HCT116 (cell line): Measurements from ENCODE around the gene MARCKS. TPM values are rescaled to one million over a fixed set of nuclear protein-coding genes. Genes with fewer than 3 reads are reported as not detected.

Experiments
- ATAC-seq: fragments of 200-7000 bp; cut with Tn5 transposase; 2 replicates; pipeline ENCODE4 v1.9.1; 2020; ENCODE audit warnings: mild to moderate bottlenecking, moderate library complexity
- BruUV-seq: library from RNA; stranded (reverse); fragments of 400-500 nt; replicated peaks from 2 replicates; lab custom pipeline; 2021; lab: Mats Ljungman, UMichigan
- CTCF ChIA-PET: fragments of 300-600 bp; sonication (Branson Sonifier 250); formaldehyde crosslinking; loops from one replicate; lab custom pipeline; 2021; ENCODE audit warnings: antibody characterized with exemption; lab: Charles Lee
- POLR2A ChIA-PET: fragments of 300-600, 350-600 bp; sonication (Branson Sonifier 250); formaldehyde crosslinking; loops from one replicate; lab custom pipeline; 2021; ENCODE audit warnings: antibody characterized with exemption; lab: Charles Lee
- RAD21 ChIA-PET, 2 experiments: fragments of 300-600 bp; sonication (Branson Sonifier 250); formaldehyde crosslinking; loops; one replicate each; lab custom pipeline; 2023; ENCODE audit warnings: low total read pairs in 2 of 2; ENCODE audit not compliant: uncharacterized antibody in 2 of 2, unreplicated experiment in 2 of 2, low non-redundant PET in 1 of 2; lab: Charles Lee
- DNase-seq: peaks from one replicate; pipeline ENCODE4 v3.0.0-alpha.2; 2010; ENCODE audit warnings: low read depth, low spot score
- H2AFZ ChIP-seq: fragments of 200-600 bp; shearing (Covaris generic), sonication (generic); 2 replicates; pipeline ENCODE4 v1.6.1; 2017; ENCODE audit warnings: low read depth, mixed run types, mixed read lengths, antibody characterized with exemption, low read length; ENCODE audit not compliant: poor library complexity, severe bottlenecking
- H3K27ac ChIP-seq: 2 replicates; pipeline ENCODE4 v1.5.1; 2012; ENCODE audit warnings: low read depth, low read length
- H3K27me3 ChIP-seq: fragments of 200-600 bp; sonication (generic); 2 replicates; pipeline ENCODE4 v1.6.1; 2016; ENCODE audit warnings: mixed run types, low read length, mixed read lengths; ENCODE audit not compliant: insufficient read depth
- H3K36me3 ChIP-seq, 2 experiments: fragments of 200-500 bp in 1 of 2; fragments of 200-600 bp in 1 of 2; sonication (Bioruptor generic) in 1 of 2; sonication (generic) in 1 of 2; 2 replicates each; pipeline versions ENCODE4 v1.5.1 to v1.6.1; 2014 to 2016; ENCODE audit warnings: low read length in 2 of 2, inconsistent platforms in 1 of 2, mixed read lengths in 1 of 2, mixed run types in 1 of 2; ENCODE audit not compliant: insufficient read depth in 2 of 2, control insufficient read depth in 1 of 2
- H3K4me1 ChIP-seq, 2 experiments: fragments of 200-600 bp in 1 of 2; sonication (generic) in 1 of 2; 2 replicates each; pipeline versions ENCODE4 v1.5.1 to v1.6.1; 2012 to 2017; ENCODE audit warnings: low read length in 2 of 2, inconsistent platforms in 1 of 2, mild to moderate bottlenecking in 1 of 2, mixed read lengths in 1 of 2, mixed run types in 1 of 2, moderate library complexity in 1 of 2; ENCODE audit not compliant: insufficient read depth in 2 of 2, control insufficient read depth in 1 of 2
- H3K4me2 ChIP-seq: fragments of 200-600 bp; sonication (generic); 2 replicates; pipeline ENCODE4 v1.6.1; 2017; ENCODE audit warnings: mixed run types, low read length, mixed read lengths
- H3K4me3 ChIP-seq, 2 experiments: fragments of 200-600 bp in 1 of 2; sonication (generic) in 1 of 2; replicated peaks in 1 of 2; 2 replicates each; pipeline ENCODE4 v1.5.1; 2011 to 2016; ENCODE audit warnings: low read length in 2 of 2, control low read depth in 1 of 2, low read depth in 1 of 2, mild to moderate bottlenecking in 1 of 2, mixed read lengths in 1 of 2, mixed run types in 1 of 2
- H3K79me2 ChIP-seq: fragments of 200-600 bp; sonication (generic); 2 replicates; pipeline ENCODE4 v1.6.1; 2017; ENCODE audit warnings: mild to moderate bottlenecking, mixed run types, low read length, moderate library complexity, mixed read lengths; ENCODE audit not compliant: insufficient read depth
- H3K9ac ChIP-seq: fragments of 200-600 bp; sonication (generic); 2 replicates; pipeline ENCODE4 v1.6.1; 2016; ENCODE audit warnings: low read length, mixed read lengths
- H3K9me2 ChIP-seq: fragments of 200-600 bp; sonication (generic), shearing (Covaris generic); 2 replicates; pipeline ENCODE4 v1.6.1; 2017; ENCODE audit warnings: mixed run types, mild to moderate bottlenecking, moderate library complexity; ENCODE audit not compliant: insufficient read depth
- H3K9me3 ChIP-seq, 2 experiments: fragments of 200-500 bp in 1 of 2; fragments of 200-600 bp in 1 of 2; sonication (Bioruptor generic) in 1 of 2; sonication (generic) in 1 of 2; 2 replicates each; pipeline ENCODE4 v1.6.1; 2014 to 2017; ENCODE audit warnings: low read length in 2 of 2, mixed read lengths in 2 of 2, inconsistent platforms in 1 of 2, low read depth in 1 of 2, mild to moderate bottlenecking in 1 of 2, mixed run types in 1 of 2, moderate library complexity in 1 of 2; ENCODE audit not compliant: control insufficient read depth in 1 of 2, insufficient read depth in 1 of 2
- H4K20me1 ChIP-seq: fragments of 200-600 bp; sonication (generic), shearing (Covaris generic); 2 replicates; pipeline ENCODE4 v1.6.1; 2017; ENCODE audit warnings: mixed run types, mild to moderate bottlenecking, moderate library complexity; ENCODE audit not compliant: insufficient read depth
- EGR1 ChIP-seq: IDR thresholded peaks from 2 replicates; pipeline ENCODE4 v1.6.1; 2012; ENCODE audit warnings: low read depth
- ELF1 ChIP-seq: IDR thresholded peaks from 2 replicates; pipeline ENCODE4 v1.6.1; 2012; ENCODE audit warnings: low read depth, borderline replicate concordance
- JUND ChIP-seq: IDR thresholded peaks from 2 replicates; pipeline ENCODE4 v1.6.1; 2012
- POLR2A ChIP-seq: IDR thresholded peaks from 2 replicates; pipeline ENCODE4 v1.7.0; 2011; ENCODE audit warnings: borderline replicate concordance; ENCODE audit not compliant: insufficient read depth, insufficient read length; ENCODE audit errors: extremely low read depth
- RAD21 ChIP-seq: IDR thresholded peaks from 2 replicates; pipeline ENCODE4 v1.6.1; 2012; ENCODE audit warnings: low read depth, mild to moderate bottlenecking
- SIN3A ChIP-seq: IDR thresholded peaks from 2 replicates; pipeline ENCODE4 v1.6.1; 2012; ENCODE audit warnings: low read depth
- SRF ChIP-seq: IDR thresholded peaks from 2 replicates; pipeline ENCODE4 v1.6.1; 2012; ENCODE audit warnings: low read depth
- TCF7L2 ChIP-seq: IDR thresholded peaks from 2 replicates; pipeline ENCODE4 v1.7.0; 2011; ENCODE audit warnings: borderline replicate concordance, inconsistent platforms; ENCODE audit not compliant: insufficient read depth, insufficient read length; ENCODE audit errors: extremely low read depth
- ZFX ChIP-seq: fragments of 450-650 bp; IDR thresholded peaks from 2 replicates; pipeline ENCODE4 v1.6.1; 2017
- intact Hi-C: fragments of 100-400 bp; cut with micrococcal nuclease; formaldehyde crosslinking; loops from 2 replicates; pipeline ENCODE4 v1.10.0; 2022
- total RNA-seq: library from RNA; stranded (reverse); gene quantifications from one replicate; pipeline ENCODE4 v1.2.1, GENCODE V29; 2021; ENCODE audit not compliant: unreplicated experiment
- TF ChIP-seq, protein P1 (sequence below): IDR thresholded peaks from 2 replicates; pipeline ENCODE4 v1.6.1; 2011; ENCODE audit warnings: mild to moderate bottlenecking, low read length, moderate library complexity; ENCODE audit not compliant: insufficient replicate concordance; ENCODE audit errors: extremely low read depth
- TF ChIP-seq, protein P2 (sequence below): IDR thresholded peaks from 2 replicates; pipeline ENCODE4 v1.6.1; 2012
- TF ChIP-seq, protein P3 (sequence below): IDR thresholded peaks from 2 replicates; pipeline ENCODE4 v1.6.1; 2012; ENCODE audit warnings: low read depth

Gene MARCKS
- total RNA-seq, 1 experiment from 2014 or later: 25.7 TPM

DNA sequence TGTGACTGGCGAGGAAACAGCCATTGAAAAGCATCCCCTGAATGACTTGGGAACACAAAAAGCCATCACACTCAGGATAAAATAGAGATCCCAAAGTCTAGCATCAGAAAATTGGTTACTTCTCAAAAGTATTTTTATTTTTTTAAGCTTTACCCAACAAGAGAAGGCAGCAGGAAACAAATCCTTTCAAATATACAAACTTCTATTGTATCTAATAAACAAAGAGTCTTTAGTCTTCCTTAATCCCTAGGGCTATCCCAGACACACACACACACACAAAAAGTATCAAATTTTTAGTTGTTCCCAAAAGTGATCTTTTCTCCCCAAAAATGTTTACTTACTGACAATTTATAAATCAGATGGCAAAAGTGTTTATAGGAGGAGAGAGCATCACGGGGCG, 33.2 kb upstream of the MARCKS start:
- RAD21 ChIA-PET: no interaction called here
- intact Hi-C loops: no loop called here
- BruUV-seq: no TSS peak

More for the DNA sequence above, 33.2 kb upstream of the MARCKS start:
- Histone ChIP-seq H4K20me1 (no peaks in the 10 kb centered on the region), H3K36me3 (no peaks in the 10 kb centered on the region), H3K27me3 (no peaks in the 10 kb centered on the region), H3K79me2 (no peaks in the 10 kb centered on the region), H3K9ac (no peak overlapping the region), H3K4me1 (no peaks in the 10 kb centered on the region), H3K27ac (no peak overlapping the region), H3K9me3 (no peaks in the 10 kb centered on the region), H3K4me3 (no peak overlapping the region), H2AFZ (no peak overlapping the region)
- no peak for DNase-seq
- TF ChIP-seq, protein P1, sequence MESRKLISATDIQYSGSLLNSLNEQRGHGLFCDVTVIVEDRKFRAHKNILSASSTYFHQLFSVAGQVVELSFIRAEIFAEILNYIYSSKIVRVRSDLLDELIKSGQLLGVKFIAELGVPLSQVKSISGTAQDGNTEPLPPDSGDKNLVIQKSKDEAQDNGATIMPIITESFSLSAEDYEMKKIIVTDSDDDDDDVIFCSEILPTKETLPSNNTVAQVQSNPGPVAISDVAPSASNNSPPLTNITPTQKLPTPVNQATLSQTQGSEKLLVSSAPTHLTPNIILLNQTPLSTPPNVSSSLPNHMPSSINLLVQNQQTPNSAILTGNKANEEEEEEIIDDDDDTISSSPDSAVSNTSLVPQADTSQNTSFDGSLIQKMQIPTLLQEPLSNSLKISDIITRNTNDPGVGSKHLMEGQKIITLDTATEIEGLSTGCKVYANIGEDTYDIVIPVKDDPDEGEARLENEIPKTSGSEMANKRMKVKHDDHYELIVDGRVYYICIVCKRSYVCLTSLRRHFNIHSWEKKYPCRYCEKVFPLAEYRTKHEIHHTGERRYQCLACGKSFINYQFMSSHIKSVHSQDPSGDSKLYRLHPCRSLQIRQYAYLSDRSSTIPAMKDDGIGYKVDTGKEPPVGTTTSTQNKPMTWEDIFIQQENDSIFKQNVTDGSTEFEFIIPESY: no peak
- no peak for TF ChIP-seq POLR2A
- TF ChIP-seq EGR1: no peak
- TF ChIP-seq, protein P2, sequence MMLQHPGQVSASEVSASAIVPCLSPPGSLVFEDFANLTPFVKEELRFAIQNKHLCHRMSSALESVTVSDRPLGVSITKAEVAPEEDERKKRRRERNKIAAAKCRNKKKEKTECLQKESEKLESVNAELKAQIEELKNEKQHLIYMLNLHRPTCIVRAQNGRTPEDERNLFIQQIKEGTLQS: no peak
- TF ChIP-seq SRF: no peak
- TF ChIP-seq TCF7L2: no peak
- TF ChIP-seq, protein P3, sequence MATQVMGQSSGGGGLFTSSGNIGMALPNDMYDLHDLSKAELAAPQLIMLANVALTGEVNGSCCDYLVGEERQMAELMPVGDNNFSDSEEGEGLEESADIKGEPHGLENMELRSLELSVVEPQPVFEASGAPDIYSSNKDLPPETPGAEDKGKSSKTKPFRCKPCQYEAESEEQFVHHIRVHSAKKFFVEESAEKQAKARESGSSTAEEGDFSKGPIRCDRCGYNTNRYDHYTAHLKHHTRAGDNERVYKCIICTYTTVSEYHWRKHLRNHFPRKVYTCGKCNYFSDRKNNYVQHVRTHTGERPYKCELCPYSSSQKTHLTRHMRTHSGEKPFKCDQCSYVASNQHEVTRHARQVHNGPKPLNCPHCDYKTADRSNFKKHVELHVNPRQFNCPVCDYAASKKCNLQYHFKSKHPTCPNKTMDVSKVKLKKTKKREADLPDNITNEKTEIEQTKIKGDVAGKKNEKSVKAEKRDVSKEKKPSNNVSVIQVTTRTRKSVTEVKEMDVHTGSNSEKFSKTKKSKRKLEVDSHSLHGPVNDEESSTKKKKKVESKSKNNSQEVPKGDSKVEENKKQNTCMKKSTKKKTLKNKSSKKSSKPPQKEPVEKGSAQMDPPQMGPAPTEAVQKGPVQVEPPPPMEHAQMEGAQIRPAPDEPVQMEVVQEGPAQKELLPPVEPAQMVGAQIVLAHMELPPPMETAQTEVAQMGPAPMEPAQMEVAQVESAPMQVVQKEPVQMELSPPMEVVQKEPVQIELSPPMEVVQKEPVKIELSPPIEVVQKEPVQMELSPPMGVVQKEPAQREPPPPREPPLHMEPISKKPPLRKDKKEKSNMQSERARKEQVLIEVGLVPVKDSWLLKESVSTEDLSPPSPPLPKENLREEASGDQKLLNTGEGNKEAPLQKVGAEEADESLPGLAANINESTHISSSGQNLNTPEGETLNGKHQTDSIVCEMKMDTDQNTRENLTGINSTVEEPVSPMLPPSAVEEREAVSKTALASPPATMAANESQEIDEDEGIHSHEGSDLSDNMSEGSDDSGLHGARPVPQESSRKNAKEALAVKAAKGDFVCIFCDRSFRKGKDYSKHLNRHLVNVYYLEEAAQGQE: no peak
- TF ChIP-seq RAD21: no peak
- TF ChIP-seq ELF1: no peak
- TF ChIP-seq JUND: no peak
- no peak for TF ChIP-seq SIN3A
- TF ChIP-seq ZFX: no peak
- TF ChIP-seq, all 23 proteins: peak for 0
- ATAC-seq: no peak
- CTCF ChIA-PET: no interaction called here
- POLR2A ChIA-PET: no interaction called here
- Histone ChIP-seq H3K4me2 (no peak overlapping the region), H3K9me2 (no peaks in the 10 kb centered on the region)
